ENCODE measurements around the gene THADA.

The THADA gene

GRCh38 chr2:43341959-43342757 is 253.7 kb downstream of the THADA start:
- Mint-ChIP-seq H3K4me1 (ENCODE audit: low read depth) (no peaks in the 10 kb centered on the region), H3K9me3 (ENCODE audit: low read depth) (no peaks in the 10 kb centered on the region), H3K27me3 (no peaks in the 10 kb centered on the region), H3K36me3 (peaks cover 24% of the 10 kb centered on the region), H3K4me3 (no peak overlapping the region), H3K27ac (no peak overlapping the region)

GRCh38 chr2:43340945-43341356 is 254.9 kb downstream of the THADA start:
- H3K27me3 Mint-ChIP-seq, result no peaks in the 10 kb centered on the region
- H3K4me3 Mint-ChIP-seq, result no peak overlapping the region
- H3K27ac Mint-ChIP-seq, result no peak overlapping the region
- no peaks in the 10 kb centered on the region for H3K4me1 Mint-ChIP-seq (ENCODE audit: low read depth)
- no peaks in the 10 kb centered on the region for H3K9me3 Mint-ChIP-seq (ENCODE audit: low read depth)
- peaks cover 24% of the 10 kb centered on the region for H3K36me3 Mint-ChIP-seq

- no peaks in the 10 kb centered on the region for H3K27me3 Mint-ChIP-seq
- no peaks in the 10 kb centered on the region for H3K4me1 Mint-ChIP-seq (ENCODE audit: low read depth)
- H3K9me3 Mint-ChIP-seq (ENCODE audit: low read depth), result no peaks in the 10 kb centered on the region
- H3K36me3 Mint-ChIP-seq, result peaks cover 28% of the 10 kb centered on the region
- H3K27ac Mint-ChIP-seq, result no peak overlapping the region
- H3K4me3 Mint-ChIP-seq, result no peak overlapping the region
Observed at GRCh38 chr2:43340066-43340465, 255.8 kb downstream of the THADA start.

- Mint-ChIP-seq H3K27me3 (no peaks in the 10 kb centered on the region), H3K9me3 (ENCODE audit: low read depth) (no peaks in the 10 kb centered on the region), H3K4me1 (ENCODE audit: low read depth) (no peaks in the 10 kb centered on the region), H3K27ac (no peak overlapping the region), H3K36me3 (peaks cover 30% of the 10 kb centered on the region), H3K4me3 (no peak overlapping the region)
Observed at GRCh38 chr2:43333656-43334144, 262.1 kb downstream of the THADA start.

- Mint-ChIP-seq H3K27ac (no peak overlapping the region), H3K4me1 (ENCODE audit: low read depth) (no peaks in the 10 kb centered on the region), H3K9me3 (ENCODE audit: low read depth) (no peaks in the 10 kb centered on the region)
Observed at GRCh38 chr2:43333101-43333655, 262.7 kb downstream of the THADA start.

GRCh38 chr2:43332653-43333052 is 263.2 kb downstream of the THADA start:
- no peak overlapping the region for H3K4me3 Mint-ChIP-seq
- H3K27me3 Mint-ChIP-seq, result no peaks in the 10 kb centered on the region
- no peak overlapping the region for H3K27ac Mint-ChIP-seq
- no peaks in the 10 kb centered on the region for H3K9me3 Mint-ChIP-seq (ENCODE audit: low read depth)
- H3K4me1 Mint-ChIP-seq (ENCODE audit: low read depth), result no peaks in the 10 kb centered on the region
- H3K36me3 Mint-ChIP-seq, result peaks cover 29% of the 10 kb centered on the region

More at GRCh38 chr2:43333101-43333655, 262.7 kb downstream of the THADA start:
- Mint-ChIP-seq H3K36me3 (peaks cover 27% of the 10 kb centered on the region), H3K4me3 (no peak overlapping the region), H3K27me3 (no peaks in the 10 kb centered on the region)

DNA sequence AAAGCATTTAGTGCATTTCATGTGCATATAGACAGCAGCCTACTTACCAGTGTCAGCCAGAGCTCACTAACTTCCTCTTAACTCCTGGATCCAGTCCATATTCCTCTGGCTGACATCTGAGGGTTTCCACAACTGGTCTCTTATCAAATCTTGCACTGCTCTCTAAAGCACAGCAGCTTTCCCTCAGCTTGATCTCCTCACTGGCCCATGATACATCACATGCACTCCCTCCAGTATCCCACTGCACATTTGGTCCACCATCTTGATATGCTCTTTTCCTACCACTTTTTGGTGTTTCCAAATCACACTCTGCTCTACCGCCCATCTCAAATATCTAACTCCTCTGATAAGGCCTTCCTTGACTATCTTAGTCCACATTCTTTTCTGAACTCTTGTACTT is 264.4 kb downstream of the THADA start:
- H3K4me1 Mint-ChIP-seq (ENCODE audit: low read depth), result no peaks in the 10 kb centered on the region

DNA sequence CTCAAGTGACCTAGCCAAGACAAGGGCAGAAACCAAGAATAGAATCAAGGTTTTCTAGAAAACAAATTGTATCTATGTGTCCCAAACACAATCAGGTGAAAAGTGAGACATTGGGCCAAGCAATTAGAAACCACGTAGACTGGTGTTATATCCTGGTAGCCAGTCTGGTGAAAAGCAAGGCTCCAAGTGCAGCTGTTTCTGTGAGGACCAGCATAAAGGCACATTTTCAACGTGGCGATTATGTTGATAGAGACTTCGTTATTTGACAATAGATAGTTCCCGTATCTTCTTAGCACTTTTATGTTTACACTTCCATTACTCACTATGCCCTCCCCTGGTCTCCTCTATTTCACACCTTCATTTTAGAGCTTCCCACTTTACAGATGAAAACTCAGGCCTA is 266.2 kb downstream of the THADA start:
- Mint-ChIP-seq H3K27ac (no peak overlapping the region), H3K4me1 (ENCODE audit: low read depth) (no peaks in the 10 kb centered on the region), H3K4me3 (no peak overlapping the region)

More for the DNA sequence above, 264.4 kb downstream of the THADA start:
- Mint-ChIP-seq H3K27me3 (no peaks in the 10 kb centered on the region), H3K9me3 (ENCODE audit: low read depth) (no peaks in the 10 kb centered on the region), H3K27ac (no peak overlapping the region), H3K4me3 (no peak overlapping the region), H3K36me3 (peaks cover 35% of the 10 kb centered on the region)

GRCh38 chr2:43328832-43329231 is 267.0 kb downstream of the THADA start:
- no peaks in the 10 kb centered on the region for H3K4me1 Mint-ChIP-seq (ENCODE audit: low read depth)
- no peaks in the 10 kb centered on the region for H3K27me3 Mint-ChIP-seq
- H3K36me3 Mint-ChIP-seq, result peaks cover 39% of the 10 kb centered on the region
- H3K27ac Mint-ChIP-seq, result no peak overlapping the region
- H3K4me3 Mint-ChIP-seq, result no peak overlapping the region
- no peaks in the 10 kb centered on the region for H3K9me3 Mint-ChIP-seq (ENCODE audit: low read depth)

More for the DNA sequence above, 266.2 kb downstream of the THADA start:
- Mint-ChIP-seq H3K36me3 (peaks cover 38% of the 10 kb centered on the region), H3K27me3 (no peaks in the 10 kb centered on the region), H3K9me3 (ENCODE audit: low read depth) (no peaks in the 10 kb centered on the region)

- no peaks in the 10 kb centered on the region for H3K4me1 Mint-ChIP-seq (ENCODE audit: low read depth)
- H3K36me3 Mint-ChIP-seq, result peaks cover 42% of the 10 kb centered on the region
- H3K9me3 Mint-ChIP-seq (ENCODE audit: low read depth), result no peaks in the 10 kb centered on the region
- H3K27ac Mint-ChIP-seq, result no peak overlapping the region
- H3K27me3 Mint-ChIP-seq, result no peaks in the 10 kb centered on the region
- no peak overlapping the region for H3K4me3 Mint-ChIP-seq
Observed at GRCh38 chr2:43328133-43328532, 267.7 kb downstream of the THADA start.

GRCh38 chr2:43327119-43327518 is 268.7 kb downstream of the THADA start:
- Mint-ChIP-seq H3K27ac (no peak overlapping the region), H3K4me1 (ENCODE audit: low read depth) (no peaks in the 10 kb centered on the region), H3K9me3 (ENCODE audit: low read depth) (no peaks in the 10 kb centered on the region), H3K4me3 (no peak overlapping the region), H3K27me3 (no peaks in the 10 kb centered on the region), H3K36me3 (peaks cover 32% of the 10 kb centered on the region)

DNA sequence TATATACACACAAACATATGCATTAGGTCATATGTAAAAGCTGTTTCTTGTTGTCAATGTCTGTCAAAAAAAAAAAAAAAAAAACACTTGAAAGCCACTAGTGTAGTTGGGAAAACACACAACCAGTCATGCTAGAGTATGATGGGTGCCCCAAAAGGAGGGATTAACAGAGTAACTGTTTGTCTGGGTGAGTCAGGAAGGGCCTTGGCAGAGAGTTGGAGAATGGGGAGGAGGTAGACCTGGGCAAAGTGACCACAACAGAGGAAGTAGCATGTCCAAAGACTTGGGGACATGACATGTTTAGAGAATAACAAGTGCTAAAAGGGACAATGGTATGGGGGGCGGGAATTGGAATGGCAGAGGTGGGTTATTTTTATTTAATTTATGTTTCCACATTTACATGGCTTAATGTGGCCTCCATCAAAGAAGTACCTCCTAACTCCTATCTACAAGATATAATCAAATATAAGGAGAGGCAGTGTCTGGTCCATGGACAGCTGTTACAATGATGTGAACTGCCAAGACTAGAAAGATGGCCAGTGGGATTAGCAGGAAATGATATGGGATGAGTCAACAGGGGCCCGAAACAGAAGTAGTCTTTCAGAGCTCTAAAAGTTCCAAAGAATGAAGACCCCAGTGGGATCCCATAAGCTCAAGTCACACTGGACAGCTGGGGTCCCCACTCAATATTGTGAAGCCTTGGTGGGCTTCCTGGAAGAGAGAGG is 269.6 kb downstream of the THADA start:
- H3K27me3 Mint-ChIP-seq, result no peaks in the 10 kb centered on the region
- no peaks in the 10 kb centered on the region for H3K4me1 Mint-ChIP-seq (ENCODE audit: low read depth)
- no peak overlapping the region for H3K4me3 Mint-ChIP-seq
- no peak overlapping the region for H3K27ac Mint-ChIP-seq
- no peaks in the 10 kb centered on the region for H3K9me3 Mint-ChIP-seq (ENCODE audit: low read depth)
- H3K36me3 Mint-ChIP-seq, result peaks cover 29% of the 10 kb centered on the region

DNA sequence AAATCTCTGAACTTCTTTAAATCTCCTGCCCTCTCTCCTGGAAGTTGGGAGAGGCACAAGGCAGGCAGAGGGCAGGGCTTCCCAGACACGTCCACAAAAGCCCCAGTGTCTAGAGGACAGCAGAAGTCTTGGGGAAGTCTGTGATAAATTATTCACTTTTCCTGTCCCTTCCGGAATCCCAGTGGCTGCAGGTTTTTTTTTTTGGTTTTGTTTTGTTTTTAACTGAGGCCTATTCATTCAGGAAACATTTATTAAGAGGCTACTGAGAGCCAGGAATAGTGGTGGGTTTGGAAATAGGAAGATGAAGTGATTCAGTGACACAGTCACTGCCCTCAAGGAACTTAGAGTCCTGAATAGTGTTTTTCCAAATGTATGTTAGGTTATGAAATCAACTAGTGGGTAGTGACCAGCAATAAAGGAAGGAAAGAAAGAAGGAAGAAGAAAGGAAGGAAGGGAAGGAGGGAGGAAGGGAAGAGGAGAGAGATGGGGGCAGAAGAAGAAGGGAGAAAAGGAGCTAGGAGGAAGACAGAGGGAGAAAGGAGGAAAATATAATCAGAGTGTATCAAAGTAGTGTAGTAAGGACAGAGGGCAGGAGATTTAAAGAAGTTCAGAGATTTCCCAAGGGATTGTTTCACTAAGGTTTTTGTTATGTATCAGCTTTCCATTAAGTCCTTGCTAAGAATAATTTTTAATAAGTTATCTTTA is 270.6 kb downstream of the THADA start:
- H3K27ac Mint-ChIP-seq, result no peak overlapping the region

DNA sequence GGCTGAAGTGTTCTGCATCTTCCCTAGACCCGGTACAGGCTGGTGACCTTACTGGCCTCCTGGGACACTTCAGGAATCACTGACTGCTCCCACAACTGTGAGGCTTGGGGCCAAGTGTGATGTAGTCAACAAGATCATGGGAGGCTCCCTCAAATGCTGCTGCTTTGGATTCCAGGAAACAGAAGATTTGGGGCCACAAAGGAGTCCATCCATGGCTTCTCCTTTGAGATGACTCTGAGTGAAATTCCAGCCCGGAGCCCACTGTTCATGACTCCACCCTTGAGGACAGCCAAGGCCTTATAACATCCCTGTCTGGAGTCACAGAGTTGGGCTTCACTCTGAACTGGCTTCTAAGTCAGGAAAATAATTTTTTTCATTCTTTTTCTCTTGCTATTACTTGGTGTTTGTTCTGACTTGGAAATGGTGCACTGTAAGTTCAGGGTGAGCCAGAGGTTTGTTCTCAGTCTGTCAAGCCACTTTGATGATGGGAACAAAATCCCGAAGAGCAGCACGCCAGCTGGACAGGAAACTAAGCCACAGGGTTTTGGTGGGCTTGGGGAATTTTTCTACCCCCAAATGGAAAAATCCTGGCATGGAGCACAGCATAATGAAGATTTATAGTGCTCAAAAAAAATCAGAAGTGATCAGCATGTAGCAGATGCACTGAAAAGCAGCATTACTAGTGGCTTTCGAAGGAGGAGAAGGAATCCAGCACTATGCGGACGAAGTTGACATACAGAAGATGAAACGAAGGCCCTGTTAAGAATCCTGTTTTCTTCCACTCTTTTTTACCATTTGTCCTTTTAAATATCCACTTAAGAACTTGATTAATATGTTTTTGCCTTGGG is 271.4 kb downstream of the THADA start:
- no peaks in the 10 kb centered on the region for H3K9me3 Mint-ChIP-seq (ENCODE audit: low read depth)
- H3K27me3 Mint-ChIP-seq, result no peaks in the 10 kb centered on the region
- H3K36me3 Mint-ChIP-seq, result peaks cover 36% of the 10 kb centered on the region
- H3K4me3 Mint-ChIP-seq, result no peak overlapping the region
- H3K27ac Mint-ChIP-seq, result no peak overlapping the region
- no peaks in the 10 kb centered on the region for H3K4me1 Mint-ChIP-seq (ENCODE audit: low read depth)

More for the DNA sequence above, 270.6 kb downstream of the THADA start:
- Mint-ChIP-seq H3K4me1 (ENCODE audit: low read depth) (no peaks in the 10 kb centered on the region), H3K27me3 (no peaks in the 10 kb centered on the region), H3K36me3 (peaks cover 36% of the 10 kb centered on the region), H3K4me3 (no peak overlapping the region), H3K9me3 (ENCODE audit: low read depth) (no peaks in the 10 kb centered on the region)

Data from activated naive CD8-positive, alpha-beta T cell (primary cell).